HEK293 (cell line): ENCODE results near the gene CHEK2.

Experiments
- GLIS1 ChIP-seq: fragments of 450-650 bp; formaldehyde crosslinking; IDR thresholded peaks from 2 replicates; pipeline ENCODE4 v1.5.1; 2016; ENCODE audit warnings: missing biosample characterization, missing genetic modification characterization
- GLIS2 ChIP-seq: fragments of 450-650 bp; formaldehyde crosslinking; IDR thresholded peaks from 2 replicates; pipeline ENCODE4 v1.5.1; 2016; ENCODE audit warnings: missing biosample characterization, missing genetic modification characterization
- KLF10 ChIP-seq: fragments of 450-650 bp; IDR thresholded peaks from 2 replicates; pipeline ENCODE4 v1.5.1; 2018; ENCODE audit warnings: missing biosample characterization, mild to moderate bottlenecking, missing genetic modification characterization
- KLF17 ChIP-seq: fragments of 450-650 bp; formaldehyde crosslinking; IDR thresholded peaks from 2 replicates; pipeline ENCODE4 v1.5.1; 2016; ENCODE audit warnings: missing biosample characterization, missing genetic modification characterization
- KLF9 ChIP-seq: fragments of 450-650 bp; formaldehyde crosslinking; IDR thresholded peaks from 2 replicates; pipeline ENCODE4 v1.5.1; 2016; ENCODE audit warnings: missing biosample characterization, missing genetic modification characterization, low read depth
- PRDM10 ChIP-seq: fragments of 450-650 bp; formaldehyde crosslinking; IDR thresholded peaks from 2 replicates; pipeline ENCODE4 v1.5.1; 2016; ENCODE audit warnings: missing biosample characterization, missing genetic modification characterization
- SP7 ChIP-seq: fragments of 450-650 bp; formaldehyde crosslinking; IDR thresholded peaks from 2 replicates; pipeline ENCODE4 v1.5.1; 2016; ENCODE audit warnings: missing biosample characterization, missing genetic modification characterization
- YY1 ChIP-seq: fragments of 450-650 bp; formaldehyde crosslinking; IDR thresholded peaks from 2 replicates; pipeline ENCODE4 v1.5.1; 2018; ENCODE audit warnings: missing biosample characterization, missing genetic modification characterization
- YY2 ChIP-seq: fragments of 450-650 bp; formaldehyde crosslinking; IDR thresholded peaks from 2 replicates; pipeline ENCODE4 v1.5.1; 2016; ENCODE audit warnings: missing biosample characterization, missing genetic modification characterization
- ZBTB11 ChIP-seq: fragments of 450-650 bp; formaldehyde crosslinking; conservative IDR thresholded peaks from 2 replicates; pipeline ENCODE4 v1.5.1; 2016; ENCODE audit warnings: low read depth, missing biosample characterization, missing genetic modification characterization
- ZBTB6 ChIP-seq: fragments of 450-650 bp; formaldehyde crosslinking; IDR thresholded peaks from 2 replicates; pipeline ENCODE4 v1.5.1; 2017; ENCODE audit warnings: missing biosample characterization, missing genetic modification characterization
- ZEB2 ChIP-seq: fragments of 450-650 bp; formaldehyde crosslinking; IDR thresholded peaks from 2 replicates; pipeline ENCODE4 v1.5.1; 2016; ENCODE audit warnings: missing biosample characterization, missing genetic modification characterization
- ZNF16 ChIP-seq: fragments of 450-650 bp; formaldehyde crosslinking; IDR thresholded peaks from 2 replicates; pipeline ENCODE4 v1.5.1; 2016; ENCODE audit warnings: low read depth, missing biosample characterization, missing genetic modification characterization
- ZNF184 ChIP-seq: fragments of 450-650 bp; IDR thresholded peaks from 2 replicates; pipeline ENCODE4 v1.5.1; 2018; ENCODE audit warnings: missing biosample characterization, mild to moderate bottlenecking, missing genetic modification characterization
- ZNF24 ChIP-seq: fragments of 450-650 bp; formaldehyde crosslinking; IDR thresholded peaks from 2 replicates; pipeline ENCODE4 v1.5.1; 2016; ENCODE audit warnings: missing biosample characterization, missing genetic modification characterization
- ZNF324 ChIP-seq: fragments of 450-650 bp; formaldehyde crosslinking; IDR thresholded peaks from 2 replicates; pipeline ENCODE4 v1.5.1; 2016; ENCODE audit warnings: missing biosample characterization, missing genetic modification characterization
- ZNF362 ChIP-seq: fragments of 450-650 bp; formaldehyde crosslinking; IDR thresholded peaks from 2 replicates; pipeline ENCODE4 v1.5.1; 2016; ENCODE audit warnings: missing biosample characterization, missing genetic modification characterization
- ZNF398 ChIP-seq: fragments of 450-650 bp; formaldehyde crosslinking; IDR thresholded peaks from 2 replicates; pipeline ENCODE4 v1.5.1; 2017; ENCODE audit warnings: missing biosample characterization, missing genetic modification characterization
- ZNF580 ChIP-seq: fragments of 450-650 bp; formaldehyde crosslinking; IDR thresholded peaks from 2 replicates; pipeline ENCODE4 v1.5.1; 2016; ENCODE audit warnings: missing biosample characterization, missing genetic modification characterization
- ZNF626 ChIP-seq: fragments of 450-650 bp; sonication (Bioruptor Pico); formaldehyde crosslinking; IDR thresholded peaks from 2 replicates; pipeline ENCODE4 v1.5.1; 2018; ENCODE audit warnings: missing biosample characterization, missing genetic modification characterization, inconsistent platforms
- ZNF629 ChIP-seq: fragments of 450-650 bp; formaldehyde crosslinking; IDR thresholded peaks from 2 replicates; pipeline ENCODE4 v1.5.1; 2017; ENCODE audit warnings: missing biosample characterization, missing genetic modification characterization
- ZNF639 ChIP-seq: fragments of 450-650 bp; formaldehyde crosslinking; IDR thresholded peaks from 2 replicates; pipeline ENCODE4 v1.5.1; 2016; ENCODE audit warnings: missing biosample characterization, missing genetic modification characterization
- ZNF660 ChIP-seq: fragments of 450-650 bp; IDR thresholded peaks from 2 replicates; pipeline ENCODE4 v1.5.1; 2018; ENCODE audit warnings: missing biosample characterization, mild to moderate bottlenecking, missing genetic modification characterization
- ZNF677 ChIP-seq: fragments of 450-650 bp; IDR thresholded peaks from 2 replicates; pipeline ENCODE4 v1.5.0; 2018; ENCODE audit warnings: missing biosample characterization, mild to moderate bottlenecking, missing genetic modification characterization, moderate library complexity

CHEK2 gene

GRCh38 chr22:28772633-28773460, 31.2 kb upstream of the CHEK2 start, which contains the start of gene CCDC117 (continued):
- TF ChIP-seq ZNF398 (tag by site-specific recombination) (peak; percentile 99), ZBTB11 (tag by site-specific recombination) (0 out of 2 replicates have a peak, but pooled peaks have one; percentile 17), PRDM10 (0 out of 2 replicates have a peak, but pooled peaks have one; percentile 18), SP7 (tag by site-specific recombination) (0 out of 2 replicates have a peak, but pooled peaks have one; percentile 35), ZNF660 (peak; percentile 63), ZNF629 (tag by site-specific recombination) (peak; percentile 54; the same call in 1 of the 2 replicates), GLIS2 (peak; percentile 78), KLF17 (0 out of 2 replicates have a peak, but pooled peaks have one; percentile 39), YY1 (tag by site-specific recombination) (peak; percentile 93), ZNF580 (tag by site-specific recombination) (peak; percentile 32; the same call in 1 of the 2 replicates), ZNF362 (no peak), ZEB2 (tag by site-specific recombination) (0 out of 2 replicates have a peak, but pooled peaks have one; percentile 2), ZBTB6 (tag by site-specific recombination) (peak; percentile 50; the same call in 1 of the 2 replicates), ZNF16 (tag by site-specific recombination) (no peak), ZNF184 (no peak), ZNF639 (tag by site-specific recombination) (peak; percentile 60), ZNF677 (tag by site-specific recombination) (0 out of 2 replicates have a peak, but pooled peaks have one; percentile 44), KLF9 (peak; percentile 49; the same call in 1 of the 2 replicates), GLIS1 (tag by site-specific recombination) (peak; percentile 38; the same call in 1 of the 2 replicates), ZNF324 (no peak), ZNF24 (no peak), KLF10 (tag by site-specific recombination) (peak; percentile 40; the same call in 1 of the 2 replicates), YY2 (tag by site-specific recombination) (peak; percentile 90), ZNF626 (0 out of 2 replicates have a peak, but pooled peaks have one; percentile 8)
